GM10847 (cell line): ENCODE results near the gene FILIP1L.

Source experiments
- POLR2A ChIP-seq: IDR thresholded peaks from 2 replicates; pipeline ENCODE4 v1.6.1; 2011; ENCODE audit not compliant: insufficient read length; ENCODE audit errors: extremely low read depth

FILIP1L gene

GRCh38 chr3:100108464-100109079, 5.7 kb downstream of the FILIP1L start:
- no peak for TF ChIP-seq POLR2A

DNA sequence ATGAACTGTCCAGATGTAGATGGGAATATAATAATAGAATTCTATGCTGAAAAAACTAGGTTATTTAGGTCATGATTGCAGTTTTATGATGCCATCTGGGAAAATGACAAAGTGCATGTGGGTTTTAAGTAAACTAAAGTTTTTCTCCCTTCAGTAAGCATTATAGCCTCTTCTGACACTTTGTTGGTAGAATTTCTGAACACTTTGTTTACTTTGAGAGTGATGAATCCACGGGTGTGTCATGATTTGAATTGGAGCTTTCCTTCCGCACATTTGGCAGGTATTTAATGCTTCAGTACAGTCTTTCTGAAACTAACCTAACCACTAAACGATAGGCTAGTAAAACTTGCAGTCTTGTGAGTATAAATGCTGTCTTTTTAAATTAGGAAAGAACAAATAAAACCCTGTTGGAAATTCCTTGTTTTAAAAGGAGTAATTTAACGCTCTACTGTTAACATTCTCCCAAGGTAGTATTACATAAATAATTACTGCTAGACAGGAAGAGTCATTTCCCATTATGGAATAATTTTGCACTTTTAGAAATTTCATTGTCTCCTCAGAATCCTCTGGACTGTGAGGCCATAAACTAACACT, 7.0 kb downstream of the FILIP1L start:
- no peak for TF ChIP-seq POLR2A

GRCh38 chr3:100106531-100107141, 7.7 kb downstream of the FILIP1L start:
- no peak for TF ChIP-seq POLR2A

GRCh38 chr3:100106094-100106493, 8.2 kb downstream of the FILIP1L start:
- TF ChIP-seq POLR2A, result no peak

DNA sequence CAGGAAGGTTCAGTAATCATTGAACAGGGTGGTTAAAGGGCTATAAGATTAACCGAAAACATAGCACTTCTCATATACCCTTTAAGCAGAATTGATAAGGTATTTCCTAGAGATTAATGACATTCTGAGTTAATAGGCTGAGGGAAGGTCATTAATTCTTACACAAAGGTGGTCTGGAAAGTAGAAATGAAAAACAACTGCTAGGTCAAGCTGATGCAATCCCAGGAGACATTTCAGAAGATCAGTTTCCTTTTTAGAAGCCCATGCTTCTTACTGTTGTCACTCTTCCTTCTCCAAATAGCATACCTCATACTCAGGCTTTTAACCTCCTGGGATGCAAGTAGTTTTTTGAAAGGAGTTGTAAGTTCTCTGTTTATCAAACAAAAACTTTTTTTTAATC, 8.8 kb downstream of the FILIP1L start:
- TF ChIP-seq POLR2A, result no peak

DNA sequence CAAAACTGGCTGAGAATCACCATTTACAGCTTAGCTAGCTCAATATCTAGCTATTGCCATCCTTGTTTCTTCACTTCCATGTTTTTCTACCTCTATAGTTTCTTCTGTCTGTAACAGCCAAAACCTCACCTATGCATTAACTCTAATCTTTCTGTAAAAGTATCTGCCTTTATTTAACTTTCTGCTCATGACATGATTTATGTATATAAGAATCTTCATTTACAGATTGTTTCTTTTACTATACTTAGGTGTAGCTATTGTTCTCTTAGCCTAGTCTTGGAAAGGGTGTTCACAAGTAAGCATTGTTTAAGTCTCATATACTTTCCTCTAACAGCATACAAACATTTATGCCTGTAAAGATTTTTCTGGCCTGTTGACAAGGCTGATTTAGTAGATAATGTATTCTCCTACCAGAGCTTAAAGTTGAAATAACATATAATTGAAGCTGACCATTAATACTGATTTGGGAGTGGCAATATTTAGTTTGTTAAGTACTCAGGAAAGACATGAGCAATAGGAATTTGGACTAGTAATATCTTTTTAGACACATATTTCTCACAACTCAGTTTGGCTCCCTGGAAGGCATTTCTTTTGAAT, 9.4 kb downstream of the FILIP1L start:
- no peak for TF ChIP-seq POLR2A

DNA sequence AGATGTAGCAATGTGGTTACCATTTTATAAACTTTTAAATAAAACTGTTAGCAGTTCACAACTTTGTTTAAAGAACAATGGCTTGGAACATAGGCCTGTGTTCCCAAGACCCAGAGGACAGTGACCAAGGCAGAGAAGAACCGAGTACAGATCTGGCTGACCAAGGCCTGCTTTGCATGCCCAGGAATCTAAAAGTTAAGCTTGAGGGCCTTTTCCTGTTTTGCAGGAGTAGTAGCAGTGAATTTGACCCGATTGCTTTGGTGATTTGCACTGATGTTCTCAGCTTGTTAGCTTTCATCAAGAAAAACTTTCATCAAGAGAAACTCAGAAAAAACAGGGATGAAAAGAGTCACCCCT, 9.9 kb downstream of the FILIP1L start:
- no peak for TF ChIP-seq POLR2A

DNA sequence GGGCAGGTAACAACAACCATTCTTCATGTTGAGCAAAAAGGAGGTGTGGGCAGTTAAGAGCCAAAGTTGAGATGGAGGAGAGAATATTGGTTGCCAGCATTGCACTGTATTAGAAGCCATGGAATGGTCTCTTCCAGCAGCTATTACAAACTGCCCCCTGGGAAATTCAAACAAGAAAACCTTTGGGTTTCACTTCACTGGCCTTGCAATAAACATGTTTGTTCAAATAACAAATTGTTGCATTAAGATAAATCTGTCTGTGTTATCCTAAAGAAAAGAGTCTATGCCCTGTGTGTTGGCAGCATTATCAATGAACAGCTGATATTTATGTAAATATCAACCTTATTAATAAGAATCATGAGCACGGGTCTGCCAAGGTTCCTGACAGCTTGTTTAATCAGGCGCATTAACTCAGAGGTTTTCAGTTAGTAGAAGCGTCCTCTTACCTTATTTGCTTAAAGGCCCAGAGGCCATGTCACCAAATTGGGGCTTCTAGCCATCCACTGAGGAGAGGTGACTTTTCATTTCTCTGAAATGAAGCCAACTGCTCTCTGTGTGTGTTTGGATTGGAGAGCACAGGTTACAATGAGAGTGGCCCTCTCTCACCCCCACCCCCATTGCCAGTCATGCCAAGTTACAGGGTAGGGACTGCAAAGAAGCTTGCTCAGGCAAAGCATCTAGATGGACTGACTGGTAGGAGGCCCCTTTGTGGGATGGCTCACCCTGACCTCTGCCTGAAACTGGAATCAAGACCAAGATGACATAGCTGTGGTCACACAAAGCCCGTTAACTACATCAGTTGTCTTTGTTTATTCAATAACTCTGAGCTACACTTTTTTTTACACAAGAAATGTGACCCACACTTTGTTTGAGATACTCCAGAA, 10.5 kb downstream of the FILIP1L start:
- TF ChIP-seq POLR2A, result no peak

DNA sequence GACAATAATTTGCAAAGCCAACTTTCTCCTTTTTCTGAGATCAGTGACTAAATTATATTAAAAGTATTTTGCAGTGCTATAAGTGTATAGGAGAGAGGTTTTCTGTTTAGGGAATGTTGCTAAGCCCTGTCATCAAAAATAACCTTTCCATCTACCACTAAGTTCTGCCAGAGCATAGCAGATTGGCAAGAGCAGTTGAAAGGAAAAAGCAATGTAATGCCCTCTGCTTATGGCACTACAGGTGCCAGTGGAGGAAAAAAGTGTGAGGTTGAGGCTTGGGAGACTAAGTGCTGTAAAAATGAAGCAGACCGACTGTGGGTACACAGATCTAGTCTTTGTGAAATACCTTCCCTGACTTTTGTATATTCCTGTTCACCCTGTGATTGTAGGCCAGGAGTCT, 11.5 kb downstream of the FILIP1L start:
- no peak for TF ChIP-seq POLR2A

GRCh38 chr3:100100425-100100824, 13.9 kb downstream of the FILIP1L start:
- TF ChIP-seq POLR2A, result no peak

- TF ChIP-seq POLR2A, result no peak
These were observed 14.7 kb downstream of the FILIP1L start for GRCh38 chr3:100099621-100100020.

- no peak for TF ChIP-seq POLR2A
These were observed 15.6 kb downstream of the FILIP1L start for GRCh38 chr3:100098784-100099070.

DNA sequence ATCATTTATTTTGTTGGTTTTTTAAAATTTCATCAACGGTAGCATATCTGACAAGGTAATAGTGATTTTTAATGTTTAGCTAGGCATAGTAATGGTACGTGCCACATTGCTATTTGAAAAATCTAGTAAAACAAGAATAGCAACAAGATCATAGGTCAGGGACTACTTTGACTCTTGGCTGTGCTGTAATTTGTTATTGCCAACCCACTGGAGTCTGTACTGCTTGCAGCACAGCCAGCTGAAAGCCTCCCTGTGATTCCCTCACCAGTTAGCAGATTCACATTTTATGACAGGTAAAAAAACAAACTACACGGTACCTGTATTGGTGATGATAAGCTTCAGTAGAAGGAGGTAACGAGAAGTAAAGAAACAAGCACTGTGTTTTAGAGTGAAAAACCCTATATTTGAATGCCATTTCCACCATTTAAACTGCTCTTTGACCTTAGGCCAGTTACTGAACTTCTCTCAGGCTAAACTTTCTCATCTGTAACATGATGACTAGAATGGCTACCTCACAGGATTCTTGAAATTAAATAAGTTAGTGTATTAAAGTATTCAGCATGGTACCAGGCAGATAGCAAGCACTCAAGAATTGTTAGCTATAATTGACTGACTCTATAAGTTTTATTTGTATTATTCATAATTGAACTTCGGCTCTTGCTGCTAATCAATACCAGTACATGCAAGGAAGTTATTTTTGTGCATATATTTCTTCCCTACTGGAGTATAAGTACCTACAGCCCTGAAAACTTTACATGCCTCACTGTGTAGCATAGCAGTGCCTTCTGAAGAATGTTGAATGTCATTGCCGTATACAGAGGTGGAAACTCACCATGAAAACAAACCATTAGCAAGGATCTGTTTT, 16.1 kb downstream of the FILIP1L start:
- no peak for TF ChIP-seq POLR2A

DNA sequence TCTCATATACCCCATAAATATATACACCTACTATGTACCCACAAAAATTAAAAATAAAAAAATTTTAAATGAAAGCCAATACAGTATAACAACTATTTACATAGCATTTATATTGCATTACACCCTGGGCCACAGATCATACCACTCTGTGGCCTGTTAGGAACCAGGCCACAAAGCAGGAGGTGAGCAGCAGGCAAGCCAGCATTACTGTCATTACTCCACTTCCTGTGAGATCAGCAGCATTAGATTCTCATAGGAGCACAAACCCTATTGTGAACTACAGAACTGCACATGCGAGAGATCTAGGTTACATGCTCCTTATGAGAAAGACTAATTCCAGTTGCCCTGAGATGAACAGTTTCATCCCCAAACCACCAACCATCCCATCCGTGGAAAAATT, 17.4 kb downstream of the FILIP1L start:
- no peak for TF ChIP-seq POLR2A

DNA sequence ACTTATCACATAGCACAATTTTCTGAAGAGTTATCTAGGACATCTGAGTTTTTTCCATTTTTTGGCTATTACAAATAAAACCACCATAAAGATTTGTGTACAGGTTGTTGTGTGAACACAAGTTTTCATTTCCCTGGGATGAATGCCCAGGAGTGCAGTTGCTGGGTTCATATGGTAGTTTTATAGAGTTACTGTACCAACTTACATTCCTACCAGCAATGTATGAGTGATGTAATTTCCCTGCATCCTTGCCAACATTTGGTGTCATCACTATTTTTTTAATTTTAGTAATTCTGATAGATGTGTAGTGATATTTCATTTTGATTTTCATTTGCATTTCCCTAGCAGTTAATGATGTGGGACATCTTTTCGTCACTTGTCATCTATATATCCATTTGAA, 20.5 kb downstream of the FILIP1L start:
- no peak for TF ChIP-seq POLR2A

- no peak for TF ChIP-seq POLR2A
These were observed 23.7 kb downstream of the FILIP1L start for GRCh38 chr3:100090669-100091005.
